Activated T-helper 17 cell treated with anti-CD3 and anti-CD28 coated beads, Interleukin-2, amount 50 U/mL, for 72 hours (primary cell): ENCODE measurements around the gene SPATA25. TPM values are rescaled to one million over a fixed set of nuclear protein-coding genes. Genes with fewer than 3 reads are reported as not detected.

Experiments used
- ATAC-seq: fragments of 150-1000 bp; cut with Tn5 transposase; replicated peaks from 2 replicates; pipeline ENCODE4 v1.10.0; 2021; ENCODE audit warnings: mild to moderate bottlenecking, moderate library complexity
- H3K27ac Mint-ChIP-seq: one replicate; pipeline ENCODE4 v1.8.0; 2022; ENCODE audit warnings: mixed read lengths
- H3K27me3 Mint-ChIP-seq: one replicate; pipeline ENCODE4 v1.8.0; 2022; ENCODE audit warnings: mixed read lengths
- H3K36me3 Mint-ChIP-seq: one replicate; pipeline ENCODE4 v1.8.0; 2022; ENCODE audit warnings: low read depth, mild to moderate bottlenecking, mixed read lengths
- H3K4me1 Mint-ChIP-seq: one replicate; pipeline ENCODE4 v1.8.0; 2022; ENCODE audit warnings: mixed read lengths
- H3K4me3 Mint-ChIP-seq: one replicate; pipeline ENCODE4 v1.8.0; 2022; ENCODE audit warnings: mild to moderate bottlenecking, mixed read lengths
- H3K9me3 Mint-ChIP-seq: one replicate; pipeline ENCODE4 v1.8.0; 2022; ENCODE audit warnings: mixed read lengths
- total RNA-seq, 2 donors: library from RNA; stranded (reverse); gene quantifications; one replicate each; pipeline ENCODE4 v1.2.3, GENCODE V29; 2022

Gene SPATA25
- total RNA-seq, 2 donors from 2014 or later: 0.69 to 0.74 TPM

GRCh38 chr20:45920462-45921336, 33.3 kb upstream of the SPATA25 start:
- H3K9me3 Mint-ChIP-seq: no peaks in the 10 kb centered on the region
- no peaks in the 10 kb centered on the region for H3K36me3 Mint-ChIP-seq
- H3K27me3 Mint-ChIP-seq: peaks cover 6% of the 10 kb centered on the region
- no peak for ATAC-seq
- no peak overlapping the region for H3K27ac Mint-ChIP-seq
- H3K4me3 Mint-ChIP-seq: no peak overlapping the region
- H3K4me1 Mint-ChIP-seq: no peaks in the 10 kb centered on the region

- no peaks in the 10 kb centered on the region for H3K9me3 Mint-ChIP-seq
- H3K27me3 Mint-ChIP-seq: peaks cover 6% of the 10 kb centered on the region
- H3K4me3 Mint-ChIP-seq: no peak overlapping the region
- ATAC-seq: no peak
- no peaks in the 10 kb centered on the region for H3K4me1 Mint-ChIP-seq
- H3K36me3 Mint-ChIP-seq: no peaks in the 10 kb centered on the region
- no peak overlapping the region for H3K27ac Mint-ChIP-seq
Observed at GRCh38 chr20:45919542-45920399, 32.3 kb upstream of the SPATA25 start.

- ATAC-seq: no peak
- Mint-ChIP-seq H3K27me3 (peaks cover 6% of the 10 kb centered on the region), H3K4me1 (no peaks in the 10 kb centered on the region), H3K27ac (no peak overlapping the region), H3K9me3 (no peaks in the 10 kb centered on the region), H3K36me3 (no peaks in the 10 kb centered on the region), H3K4me3 (no peak overlapping the region)
Observed at GRCh38 chr20:45918779-45919537, 31.5 kb upstream of the SPATA25 start.

GRCh38 chr20:45918182-45918737, 30.8 kb upstream of the SPATA25 start:
- Mint-ChIP-seq H3K27ac (no peak overlapping the region), H3K4me3 (no peak overlapping the region), H3K4me1 (no peaks in the 10 kb centered on the region), H3K36me3 (no peaks in the 10 kb centered on the region), H3K27me3 (peaks cover 6% of the 10 kb centered on the region), H3K9me3 (no peaks in the 10 kb centered on the region)
- no peak for ATAC-seq

GRCh38 chr20:45917790-45918141, 30.3 kb upstream of the SPATA25 start:
- H3K4me3 Mint-ChIP-seq: no peak overlapping the region
- H3K27ac Mint-ChIP-seq: no peak overlapping the region
- ATAC-seq: no peak
- peaks cover 6% of the 10 kb centered on the region for H3K27me3 Mint-ChIP-seq
- no peaks in the 10 kb centered on the region for H3K36me3 Mint-ChIP-seq
- H3K9me3 Mint-ChIP-seq: no peaks in the 10 kb centered on the region
- no peaks in the 10 kb centered on the region for H3K4me1 Mint-ChIP-seq

- H3K36me3 Mint-ChIP-seq: no peaks in the 10 kb centered on the region
- H3K9me3 Mint-ChIP-seq: no peaks in the 10 kb centered on the region
- H3K27ac Mint-ChIP-seq: no peak overlapping the region
- H3K4me3 Mint-ChIP-seq: peak overlapping the region; percentile 54
- H3K27me3 Mint-ChIP-seq: peaks cover 6% of the 10 kb centered on the region
- ATAC-seq: peak; percentile 17
- peaks cover 7% of the 10 kb centered on the region for H3K4me1 Mint-ChIP-seq
Observed at GRCh38 chr20:45913116-45913515, 25.7 kb upstream of the SPATA25 start.

- Mint-ChIP-seq H3K36me3 (no peaks in the 10 kb centered on the region), H3K9me3 (no peaks in the 10 kb centered on the region), H3K27ac (no peak overlapping the region), H3K4me3 (peak overlapping the region; percentile 66), H3K4me1 (peaks cover 7% of the 10 kb centered on the region), H3K27me3 (peaks cover 6% of the 10 kb centered on the region)
- no peak for ATAC-seq
Observed at GRCh38 chr20:45912344-45912682, 24.9 kb upstream of the SPATA25 start.

- Mint-ChIP-seq H3K4me3 (peak within 1 kb of the TSS; percentile 66), H3K4me1 (peaks cover 7% of the 10 kb centered on the region), H3K36me3 (no peaks in the 10 kb centered on the region), H3K9me3 (no peaks in the 10 kb centered on the region), H3K27ac (peak within 1 kb of the TSS; percentile 55), H3K27me3 (peaks cover 3% of the 10 kb centered on the region)
- no peak for ATAC-seq
Observed at GRCh38 chr20:45911486-45912343, 24.3 kb upstream of the SPATA25 start, which contains the start of gene PLTP. Gene PLTP (minus strand): TSS chr20:45912155. CDS start chr20:45911452, 703 bp downstream.

GRCh38 chr20:45910670-45911485, 23.5 kb upstream of the SPATA25 start:
- Mint-ChIP-seq H3K36me3 (no peaks in the 10 kb centered on the region), H3K9me3 (no peaks in the 10 kb centered on the region), H3K4me1 (peaks cover 7% of the 10 kb centered on the region), H3K27ac (peak overlapping the region; percentile 55), H3K27me3 (peaks cover under 1% of the 10 kb centered on the region), H3K4me3 (peak overlapping the region; percentile 66)
- ATAC-seq: peak; percentile 96

- no peaks in the 10 kb centered on the region for H3K9me3 Mint-ChIP-seq
- peak overlapping the region; percentile 55 for H3K27ac Mint-ChIP-seq
- no peaks in the 10 kb centered on the region for H3K36me3 Mint-ChIP-seq
- peaks cover 7% of the 10 kb centered on the region for H3K4me1 Mint-ChIP-seq
- H3K27me3 Mint-ChIP-seq: no peaks in the 10 kb centered on the region
- peak overlapping the region; percentile 66 for H3K4me3 Mint-ChIP-seq
- ATAC-seq: no peak
Observed at GRCh38 chr20:45909817-45910669, 22.6 kb upstream of the SPATA25 start.

- Mint-ChIP-seq H3K27me3 (no peaks in the 10 kb centered on the region), H3K4me1 (peaks cover 7% of the 10 kb centered on the region), H3K27ac (no peak overlapping the region), H3K4me3 (no peak overlapping the region), H3K36me3 (no peaks in the 10 kb centered on the region), H3K9me3 (no peaks in the 10 kb centered on the region)
- ATAC-seq: no peak
Observed at GRCh38 chr20:45909336-45909808, 21.9 kb upstream of the SPATA25 start.

- Mint-ChIP-seq H3K27ac (no peak overlapping the region), H3K36me3 (no peaks in the 10 kb centered on the region), H3K4me1 (peaks cover 7% of the 10 kb centered on the region), H3K4me3 (no peak overlapping the region), H3K27me3 (no peaks in the 10 kb centered on the region), H3K9me3 (no peaks in the 10 kb centered on the region)
- ATAC-seq: no peak
Observed at GRCh38 chr20:45908084-45908483, 20.7 kb upstream of the SPATA25 start.
